ELR (cell line): ENCODE results near the gene COPG2.

ENCODE experiments used
- DNase-seq: peaks from one replicate; pipeline ENCODE4 v3.0.0-alpha.2; 2015; ENCODE audit warnings: low read depth

COPG2 gene

DNA sequence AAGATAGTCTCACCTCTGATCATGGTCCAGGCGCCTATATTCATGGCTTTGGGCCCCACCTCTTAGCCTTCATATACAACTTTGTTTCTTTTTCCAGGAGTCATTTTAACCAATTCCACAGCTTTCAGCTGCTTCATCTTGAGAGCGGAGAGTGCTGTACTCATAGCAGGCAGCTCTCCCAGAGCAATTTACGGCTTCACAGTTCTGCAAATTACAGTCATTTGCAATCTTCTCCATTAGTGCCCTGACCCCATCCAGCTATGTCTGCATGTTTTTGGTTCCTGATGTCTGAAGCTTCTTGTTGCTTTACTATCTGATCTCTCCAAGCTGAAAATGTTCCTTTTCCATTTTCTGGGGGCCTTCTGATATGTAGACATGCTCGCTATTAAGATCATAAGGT is 194.7 kb downstream of the COPG2 start:
- no peak for DNase-seq

- no peak for DNase-seq
These were observed 195.3 kb downstream of the COPG2 start for GRCh38 chr7:130473289-130473688.

DNA sequence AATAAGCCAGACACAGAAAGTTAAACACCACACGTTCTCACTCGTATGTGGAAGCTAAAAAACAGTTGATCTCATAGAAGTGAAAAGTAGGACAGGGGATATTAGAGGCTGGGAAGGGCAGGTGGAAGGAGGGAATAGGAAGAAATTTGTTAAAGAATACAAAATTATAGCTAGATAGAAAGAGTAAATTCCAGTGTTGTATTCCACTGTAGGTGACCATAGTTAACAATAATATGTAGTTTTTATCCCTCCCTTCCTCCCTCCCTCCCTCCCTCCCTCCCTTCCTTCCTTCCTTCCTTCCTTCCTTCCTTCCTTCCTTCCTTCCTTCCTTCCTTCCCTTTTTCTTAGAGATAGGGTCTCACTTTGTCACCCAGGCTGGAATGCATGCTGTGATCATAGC is 196.6 kb downstream of the COPG2 start:
- DNase-seq, result no peak

DNA sequence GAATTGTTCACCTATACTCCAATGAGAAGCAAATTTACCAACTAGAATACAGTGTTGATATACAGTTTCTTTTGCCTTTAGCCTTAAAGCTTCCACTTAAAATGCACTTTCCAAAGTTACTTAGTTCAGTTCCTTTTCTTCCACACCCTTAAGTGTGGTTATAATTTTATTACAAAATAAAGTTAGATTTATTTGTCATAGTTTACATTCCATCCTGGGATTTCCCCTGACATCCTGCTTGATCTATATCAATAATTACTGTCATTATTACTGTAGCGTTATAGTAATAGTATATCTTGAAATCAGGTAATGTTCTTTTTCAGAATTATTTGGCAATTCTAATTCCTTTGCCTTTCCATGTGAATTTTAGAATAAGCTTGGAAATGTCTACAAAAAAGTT is 199.9 kb downstream of the COPG2 start:
- no peak for DNase-seq

GRCh38 chr7:130463553-130464434 is 204.8 kb downstream of the COPG2 start:
- DNase-seq, result no peak

- DNase-seq, result no peak
These were observed 207.3 kb downstream of the COPG2 start for GRCh38 chr7:130461272-130461671.

DNA sequence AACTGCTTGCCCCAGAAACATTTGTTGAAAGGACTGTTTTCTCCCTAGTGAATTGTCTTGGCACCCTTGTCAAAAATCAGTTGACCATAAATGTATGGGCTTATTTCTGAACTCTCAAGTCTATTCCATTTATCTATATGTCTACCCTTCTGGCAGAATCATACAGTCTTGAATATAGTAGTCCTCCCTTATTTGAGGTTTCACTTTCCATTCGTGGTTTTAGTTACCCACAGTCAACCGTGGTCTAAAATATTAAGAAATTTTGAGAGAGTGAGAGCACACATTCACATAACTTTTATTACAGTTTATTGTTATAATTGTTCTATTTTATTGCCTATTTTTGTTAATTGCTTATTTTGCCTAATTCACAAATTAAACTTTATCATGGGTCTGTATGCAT is 210.3 kb downstream of the COPG2 start:
- no peak for DNase-seq
